Spleen (tissue), 11 donors: Measurements from ENCODE around the gene TMEM215. TPM values are rescaled to one million over a fixed set of nuclear protein-coding genes. Genes with fewer than 3 reads are reported as not detected.

Source experiments
- DNase-seq: peaks from one replicate; pipeline ENCODE4 v3.0.0-alpha.2; 2020
- H3K27ac ChIP-seq, 8 donors: fragments of 200-600 bp; sonication (generic) in 7 of 8; 1 replicate in 4 of 8; 2 replicates in 4 of 8; pipeline versions ENCODE4 v1.5.0 to v1.8.0; 2016 to 2021; ENCODE audit warnings: inconsistent platforms in 4 of 8, mild to moderate bottlenecking in 4 of 8, moderate library complexity in 1 of 8
- H3K27me3 ChIP-seq, 7 donors: fragments of 200-600 bp; sonication (generic) in 6 of 7; replicated peaks in 1 of 7; 1 replicate in 4 of 7; 2 replicates in 3 of 7; pipeline versions ENCODE4 v1.5.0 to v1.8.0; 2016 to 2021; ENCODE audit warnings: inconsistent platforms in 3 of 7, mild to moderate bottlenecking in 1 of 7
- H3K36me3 ChIP-seq, 6 donors: fragments of 200-600 bp; sonication (generic) in 5 of 6; 1 replicate in 4 of 6; 2 replicates in 2 of 6; pipeline versions ENCODE4 v1.5.0 to v1.8.0; 2016 to 2021; ENCODE audit warnings: inconsistent platforms in 2 of 6
- H3K4me1 ChIP-seq, 6 donors: fragments of 200-600 bp; sonication (generic) in 5 of 6; 1 replicate in 3 of 6; 2 replicates in 3 of 6; pipeline versions ENCODE4 v1.5.0 to v1.8.0; 2016 to 2021; ENCODE audit warnings: inconsistent platforms in 3 of 6
- H3K4me3 ChIP-seq, 8 donors: fragments of 200-600 bp; sonication (generic) in 7 of 8; 1 replicate in 4 of 8; 2 replicates in 4 of 8; pipeline versions ENCODE4 v1.5.0 to v1.8.0; 2016 to 2021; ENCODE audit warnings: inconsistent platforms in 4 of 8, mild to moderate bottlenecking in 4 of 8, moderate library complexity in 2 of 8
- H3K9me3 ChIP-seq, 8 donors: fragments of 200-600 bp; sonication (generic) in 7 of 8; 1 replicate in 4 of 8; 2 replicates in 4 of 8; pipeline versions ENCODE4 v1.5.0 to v1.8.0; 2016 to 2021; ENCODE audit warnings: inconsistent platforms in 4 of 8
- CTCF ChIP-seq, 11 experiments: fragments of 200-600 bp in 7 of 11; fragments of 450-650 bp in 4 of 11; sonication (generic) in 4 of 11; IDR thresholded peaks in 8 of 11; conservative IDR thresholded peaks in 3 of 11; 1 replicate in 7 of 11; 2 replicates in 4 of 11; pipeline versions ENCODE4 v1.4.0 to v1.8.0; 2016 to 2021; ENCODE audit warnings: antibody characterized with exemption in 11 of 11, inconsistent platforms in 4 of 11, mild to moderate bottlenecking in 1 of 11
- POLR2A ChIP-seq, 3 donors: fragments of 450-650 bp; IDR thresholded peaks; one replicate each; pipeline ENCODE4 v1.5.1; 2017; ENCODE audit warnings: antibody characterized with exemption in 3 of 3, mild to moderate bottlenecking in 1 of 3
- POLR2AphosphoS5 ChIP-seq, 3 donors: sonication (generic); formaldehyde crosslinking; IDR thresholded peaks; one replicate each; pipeline ENCODE4 v1.5.1; 2017; ENCODE audit warnings: antibody characterized with exemption in 3 of 3
- WGBS, 5 donors: extraction: QIAGEN DNeasy Blood & Tissue Kit in 3 of 5; methylation state at CpG; one replicate each; pipeline versions ENCODE4 v1.1.5 to v1.1.7; 2013 to 2018; 5-methylcytosine and 5-hydroxymethylcytosine counted together
- intact Hi-C: fragments of 100-400 bp; cut with DNase I; formaldehyde crosslinking; loops from one replicate; pipeline ENCODE4 v1.15.0; 2023; ENCODE audit warnings: low total_unique reads
- polyA plus RNA-seq, 3 donors: library from polyadenylated mRNA; stranded (reverse); fragments of 200-250 nt; gene quantifications; one replicate each; pipeline ENCODE4 v1.2.1, GENCODE V29; 2013
- small RNA-seq, 4 donors: library from RNA; depleted of rRNA; stranded (forward); fragments of <200 nt; gene quantifications; one replicate each; pipeline ENCODE3, GENCODE V24; 2016
- total RNA-seq, 7 donors: library from RNA; depleted of rRNA in 3 of 7; stranded (reverse); fragments of >200 nt in 3 of 7; fragmentation: NEBNext Ultra II Directional in 4 of 7; extraction: Animal tissue kit (Norgen Biotek cat#: 25700) in 4 of 7; gene quantifications; one replicate each; pipeline versions ENCODE4 v1.1.0 to v1.2.1, GENCODE V29; 2016 to 2021
- donor health status: healthy with polysubstance abuse.
- donor health status: DM: no; HTN: no; CAD: no; lungs with moderate emphysema.
- donor health status: DM: no; HTN: no; CAD: no.
- donor health status: Bipolar disorder and iron deficiency.
- donor health status: healthy.
- donor health status: DM: no; HTN: no; CAD: no.
- donor health status: DM: yes; HTN: yes; CAD: no.

The TMEM215 gene
- total and polyA plus RNA-seq, 10 donors = not detected

GRCh38 chr9:32828861-32829260 is 45.5 kb downstream of the TMEM215 start:
- no peak for DNase-seq
- H3K4me1 ChIP-seq = no peaks in the 10 kb centered on the region
- H3K36me3 ChIP-seq = no peaks in the 10 kb centered on the region
- H3K4me3 ChIP-seq = no peak overlapping the region
- no peaks in the 10 kb centered on the region for H3K9me3 ChIP-seq
- 80 to 89% (median 84%) methylated on average over 5 of the region's 5 CpGs for WGBS, 5 donors
- no peak overlapping the region for H3K27ac ChIP-seq
- TF ChIP-seq CTCF (IDR thresholded peaks at IDR 0.05 in 8 of 11, conservative IDR thresholded peaks at IDR 0.05 in 3 of 11) (no peak), POLR2AphosphoS5 (IDR thresholded peaks at IDR 0.05) (no peak)
- intact Hi-C loops = no loop called here
- H3K27me3 ChIP-seq = peaks cover 0 to 7% (median 0%) of the 10 kb centered on the region in 7 donors

DNA sequence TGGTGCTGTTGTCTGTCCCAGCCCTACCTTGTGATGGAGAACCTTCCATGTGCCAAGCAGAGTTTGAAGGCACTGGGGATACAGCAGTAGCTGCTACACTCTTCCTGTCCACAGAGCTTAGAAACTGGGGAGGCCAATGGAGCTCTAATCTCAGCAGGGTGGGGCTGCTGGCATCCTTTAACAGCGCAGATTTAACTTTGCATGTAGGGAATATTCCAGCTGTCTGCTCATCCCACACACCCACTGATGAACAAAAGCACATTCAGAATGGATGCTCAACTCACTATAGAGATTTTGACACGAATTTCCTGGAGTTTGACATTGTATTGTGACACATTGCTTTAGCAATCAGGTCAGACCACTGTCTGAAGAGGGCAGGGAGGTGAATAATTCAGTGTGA is 49.0 kb downstream of the TMEM215 start:
- no peak for TF ChIP-seq POLR2AphosphoS5 (IDR thresholded peaks at IDR 0.05)
- no peak for TF ChIP-seq CTCF (IDR thresholded peaks at IDR 0.05 in 8 of 11, conservative IDR thresholded peaks at IDR 0.05 in 3 of 11)
- no peak for TF ChIP-seq POLR2A (IDR thresholded peaks at IDR 0.05)
- no peak overlapping the region for H3K27ac ChIP-seq
- H3K36me3 ChIP-seq = no peaks in the 10 kb centered on the region
- H3K4me3 ChIP-seq = no peak overlapping the region
- 47 to 60% (median 57%) methylated on average over 2 of the region's 2 CpGs for WGBS, 5 donors
- intact Hi-C loops = no loop called here
- H3K9me3 ChIP-seq = no peaks in the 10 kb centered on the region
- peaks cover 0 to 4% (median 0%) of the 10 kb centered on the region in 7 donors for H3K27me3 ChIP-seq
- DNase-seq = no peak
- H3K4me1 ChIP-seq = no peaks in the 10 kb centered on the region

Small RNA genes lying within 50 kb of the gene (small RNA-seq; reads per million reads assigned to genes)
- gene RF00019 = 0 reads per million in 4 donors

Other genes starting within 250 kb of the TMEM215 start
- 10 to 100 TPM in 5 of 7 donors, 1 to 10 TPM in 2; 6.6 to 25.1 (median 18.2) TPM for gene SMIM27, start 231.2 kb upstream of the TMEM215 start, total RNA-seq
- 10 to 100 TPM; 19.6 to 31.7 (median 26.3) TPM for gene SMIM27, start 231.2 kb upstream of the TMEM215 start, polyA plus RNA-seq
- 10 to 100 TPM; 11.9 to 28.7 (median 18.2) TPM for gene TOPORS, start 231.0 kb upstream of the TMEM215 start, total RNA-seq
- gene TOPORS, start 231.0 kb upstream of the TMEM215 start, polyA plus RNA-seq = 1 to 10 TPM; 5.2 to 7.1 (median 6.3) TPM
- 10 to 100 TPM; 21.7 to 36.7 (median 25.3) TPM for gene NDUFB6, start 210.4 kb upstream of the TMEM215 start, total RNA-seq
- 10 to 100 TPM; 18.0 to 33.9 (median 31.9) TPM for gene NDUFB6, start 210.4 kb upstream of the TMEM215 start, polyA plus RNA-seq
- gene TAF1L, start 147.9 kb upstream of the TMEM215 start, total RNA-seq = under 1 TPM in 4 of 7 donors, not detected in 3; 0.07 to 0.17 (median 0.10) TPM
- gene TAF1L, start 147.9 kb upstream of the TMEM215 start, polyA plus RNA-seq = not detected
- 10 to 100 TPM; 16.2 to 28.6 (median 23.9) TPM for gene APTX, start 218.1 kb downstream of the TMEM215 start, total RNA-seq
- gene APTX, start 218.1 kb downstream of the TMEM215 start, polyA plus RNA-seq = 10 to 100 TPM; 18.9 to 25.3 (median 20.6) TPM
- 100 to 1,000 TPM in 1 of 7 donors, 10 to 100 TPM in 6; 67.0 to 113 (median 87.7) TPM for gene DNAJA1, start 241.7 kb downstream of the TMEM215 start, total RNA-seq
- 10 to 100 TPM; 25.8 to 81.3 (median 38.7) TPM for gene DNAJA1, start 241.7 kb downstream of the TMEM215 start, polyA plus RNA-seq